DND-41 (cell line): ENCODE data around the gene LTB4R.

Source experiments
- EZH2 ChIP-seq: IDR thresholded peaks from 3 replicates; pipeline ENCODE4 v1.6.1; 2012; ENCODE audit warnings: borderline replicate concordance, low read depth, mild to moderate bottlenecking, moderate library complexity, low read length, inconsistent platforms; ENCODE audit not compliant: severe bottlenecking
- TF ChIP-seq, protein P1 (sequence below): IDR thresholded peaks from 2 replicates; pipeline ENCODE4 v1.5.1; 2012; ENCODE audit warnings: borderline replicate concordance, low read length, moderate library complexity, mild to moderate bottlenecking; ENCODE audit not compliant: poor library complexity, severe bottlenecking; ENCODE audit errors: extremely low read depth

DNA sequence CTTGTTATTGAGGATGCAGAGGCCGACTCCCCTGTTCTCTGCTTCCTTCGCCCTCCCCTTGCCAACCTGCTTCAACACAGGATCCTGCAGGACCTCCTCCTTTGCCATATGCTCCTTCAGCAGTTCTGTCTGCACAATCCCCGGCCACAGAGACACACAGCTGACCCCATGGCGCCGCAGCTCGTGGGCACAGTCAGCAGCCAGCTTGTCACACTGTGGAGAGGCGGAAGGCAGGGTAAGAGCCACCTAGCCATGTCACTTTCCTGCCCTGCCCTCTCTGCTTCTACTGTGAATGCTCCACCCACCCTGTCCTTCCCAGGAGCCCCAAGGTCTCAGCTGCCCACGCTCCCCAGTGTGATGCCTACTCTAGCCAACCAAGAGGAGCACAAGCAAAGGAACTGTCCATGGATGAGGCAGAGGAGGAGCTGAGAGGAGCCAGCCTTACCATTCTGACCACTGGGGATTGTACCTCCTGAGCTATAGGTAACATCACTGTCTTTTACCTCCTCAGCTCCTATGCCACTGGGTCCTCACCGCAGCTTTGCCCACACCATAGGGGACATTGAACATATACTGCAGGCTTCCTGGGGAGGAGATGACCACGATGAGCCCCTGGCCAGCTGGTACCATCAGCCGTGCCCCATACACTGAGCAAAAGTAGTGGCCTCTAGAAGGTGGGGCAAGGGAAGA is 19.0 kb upstream of the LTB4R start:
- TF ChIP-seq, protein P1, sequence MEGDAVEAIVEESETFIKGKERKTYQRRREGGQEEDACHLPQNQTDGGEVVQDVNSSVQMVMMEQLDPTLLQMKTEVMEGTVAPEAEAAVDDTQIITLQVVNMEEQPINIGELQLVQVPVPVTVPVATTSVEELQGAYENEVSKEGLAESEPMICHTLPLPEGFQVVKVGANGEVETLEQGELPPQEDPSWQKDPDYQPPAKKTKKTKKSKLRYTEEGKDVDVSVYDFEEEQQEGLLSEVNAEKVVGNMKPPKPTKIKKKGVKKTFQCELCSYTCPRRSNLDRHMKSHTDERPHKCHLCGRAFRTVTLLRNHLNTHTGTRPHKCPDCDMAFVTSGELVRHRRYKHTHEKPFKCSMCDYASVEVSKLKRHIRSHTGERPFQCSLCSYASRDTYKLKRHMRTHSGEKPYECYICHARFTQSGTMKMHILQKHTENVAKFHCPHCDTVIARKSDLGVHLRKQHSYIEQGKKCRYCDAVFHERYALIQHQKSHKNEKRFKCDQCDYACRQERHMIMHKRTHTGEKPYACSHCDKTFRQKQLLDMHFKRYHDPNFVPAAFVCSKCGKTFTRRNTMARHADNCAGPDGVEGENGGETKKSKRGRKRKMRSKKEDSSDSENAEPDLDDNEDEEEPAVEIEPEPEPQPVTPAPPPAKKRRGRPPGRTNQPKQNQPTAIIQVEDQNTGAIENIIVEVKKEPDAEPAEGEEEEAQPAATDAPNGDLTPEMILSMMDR, result no peak
- TF ChIP-seq EZH2, result no peak
